Stimulated activated CD8-positive, alpha-beta memory T cell treated with anti-CD3 and anti-CD28 coated beads, Interleukin-15, amount 100 ng/mL, for 4 hours (primary cell): Measurements from ENCODE around the gene PKLR.
"Not testable (repeated sequence)": the region's sequence is repeated elsewhere in the genome, so short reads cannot be mapped to it uniquely, and the experiment has no call there.

Source experiments
- DNase-seq, 2 donors: peaks; one replicate each; pipeline ENCODE4 v3.0.0-alpha.2; 2020; ENCODE audit warnings: low read depth in 2 of 2

PKLR gene

DNA sequence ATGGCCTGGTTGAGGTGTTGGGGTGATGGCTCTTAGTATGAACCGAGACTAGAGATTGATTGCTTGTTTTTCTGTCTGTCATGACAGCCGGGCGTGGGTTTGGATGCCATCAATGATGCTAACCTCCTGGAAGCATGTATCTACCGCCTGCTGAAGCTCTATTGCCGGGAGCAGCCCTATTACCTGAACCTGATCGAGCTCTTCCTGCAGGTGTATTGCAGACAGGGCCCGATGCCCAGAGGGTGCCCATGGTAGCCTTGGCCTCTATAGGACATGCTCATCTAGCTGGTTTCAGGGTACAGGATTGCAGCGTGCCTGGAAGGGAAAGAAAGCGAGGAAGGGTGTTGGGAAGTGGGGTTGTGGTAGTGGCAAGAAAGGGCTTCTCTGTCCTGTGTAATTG lies 16.8 kb upstream of the PKLR start:
- no peak for DNase-seq

DNA sequence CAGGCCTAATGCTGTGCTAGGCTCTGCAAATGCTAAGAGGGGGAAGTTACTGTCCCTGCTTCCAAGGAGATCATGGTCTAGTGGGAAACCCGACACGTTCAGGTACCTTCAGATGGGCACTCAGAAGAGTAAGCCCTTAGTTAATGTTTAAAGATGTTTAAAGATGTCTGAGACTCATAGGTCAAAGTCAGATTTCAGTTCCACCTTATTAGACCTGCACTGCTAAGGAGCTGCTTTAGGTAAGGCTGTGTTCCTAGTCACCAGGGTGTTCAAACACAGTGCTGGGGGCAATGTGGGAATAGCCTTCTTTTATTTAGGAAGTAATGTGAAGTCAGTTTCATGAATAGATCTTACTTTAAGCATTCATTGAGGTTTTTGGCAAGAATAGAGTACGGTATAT lies 15.7 kb upstream of the PKLR start:
- no peak for DNase-seq

DNA sequence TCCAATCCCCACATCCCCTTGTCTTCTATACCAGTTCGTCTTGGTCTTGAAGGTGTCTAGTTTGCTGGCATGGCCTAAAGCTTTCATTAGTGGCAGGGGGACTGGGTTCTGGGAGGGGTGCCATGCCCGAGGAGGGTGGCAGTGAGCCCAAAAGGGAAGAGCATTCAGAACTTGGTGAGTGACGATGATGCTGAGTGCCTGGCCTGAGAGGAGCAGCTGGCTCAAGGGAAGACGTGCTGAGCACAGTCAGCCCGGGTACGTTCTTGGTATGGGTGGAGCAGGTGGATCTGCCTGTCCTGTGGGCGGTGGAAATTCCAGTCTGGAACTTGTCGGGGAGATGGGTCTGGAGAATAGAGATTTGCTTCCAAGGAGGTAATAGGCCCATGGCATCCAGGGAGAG lies 12.0 kb upstream of the PKLR start:
- no peak for DNase-seq

DNA sequence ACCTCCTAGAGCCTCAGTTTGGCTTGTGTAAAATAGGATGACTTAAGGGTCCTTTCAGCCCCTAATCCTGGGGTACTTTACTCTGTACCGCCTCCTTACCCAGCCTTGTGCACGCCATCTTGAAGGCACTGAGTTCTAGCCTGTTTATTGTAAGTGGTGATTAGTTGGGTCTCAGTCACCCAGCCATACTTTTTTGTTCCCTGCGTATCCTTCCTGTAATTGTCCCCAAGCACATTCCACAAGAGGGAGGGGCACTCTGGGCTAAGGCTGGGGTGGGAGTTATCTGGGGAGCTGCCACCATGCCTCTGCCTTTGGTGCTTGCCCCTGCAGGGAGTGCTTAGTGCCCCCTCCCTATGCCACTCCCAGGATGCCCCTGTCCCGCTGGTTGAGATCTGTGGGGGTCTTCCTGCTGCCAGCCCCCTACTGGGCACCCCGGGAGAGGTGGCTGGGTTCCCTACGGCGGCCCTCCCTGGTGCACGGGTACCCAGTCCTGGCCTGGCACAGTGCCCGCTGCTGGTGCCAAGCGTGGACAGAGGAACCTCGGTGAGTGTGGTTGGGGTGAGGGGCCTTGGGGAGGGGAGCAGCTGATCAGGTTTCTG lies 8.3 kb upstream of the PKLR start:
- no peak for DNase-seq

DNA sequence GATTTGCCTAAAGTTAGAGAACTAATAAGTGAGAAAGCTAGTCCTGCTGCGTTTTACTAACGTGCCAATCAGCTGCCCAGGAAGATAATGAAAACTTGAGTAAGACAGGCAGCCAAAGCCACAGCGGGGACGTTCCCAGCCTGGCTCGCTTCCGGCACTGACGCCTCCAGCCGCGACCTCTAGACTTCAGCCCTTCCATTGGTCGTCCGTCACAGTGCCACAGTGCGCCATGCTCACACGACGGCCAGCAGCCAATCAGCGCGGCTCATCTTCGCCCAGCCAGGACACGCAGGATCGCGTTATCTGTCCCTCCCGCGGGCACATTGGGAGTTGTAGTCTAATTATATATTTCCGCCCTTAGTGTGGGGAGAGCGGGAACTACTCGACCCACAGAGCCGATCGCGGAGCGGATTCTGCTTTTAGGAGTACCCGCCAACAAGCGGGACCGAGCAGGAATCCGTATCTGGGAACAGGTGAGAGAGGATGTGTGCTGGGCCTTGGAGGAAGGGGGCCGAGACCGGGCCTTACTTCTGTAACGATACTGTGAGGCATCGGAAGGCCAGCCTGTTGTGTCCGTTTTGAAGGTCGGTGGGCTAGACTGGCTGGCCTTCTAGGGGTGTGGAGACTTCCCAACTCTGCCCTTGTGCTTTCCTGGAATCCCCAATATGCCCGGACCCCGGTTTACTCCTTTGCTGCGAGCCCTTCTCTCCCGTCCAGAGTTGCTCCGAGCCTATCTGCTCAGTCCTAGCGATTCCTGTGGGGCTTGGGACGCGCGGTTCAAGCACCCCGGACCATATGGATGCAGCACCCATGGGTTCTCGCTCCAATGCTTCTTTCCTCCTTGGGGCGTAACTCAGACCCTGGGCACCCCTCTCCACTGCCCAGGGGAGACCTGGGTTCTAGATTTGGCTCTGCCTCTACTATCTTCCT lies 7.5 kb upstream of the PKLR start, which contains the start of gene FDPS:
Gene FDPS, plus strand, starts transcription at position 374 of the 930 bp plus-strand sequence. CDS start 924 bp downstream, outside the sequence.
- peak; percentile 94 to 97 for DNase-seq

DNA sequence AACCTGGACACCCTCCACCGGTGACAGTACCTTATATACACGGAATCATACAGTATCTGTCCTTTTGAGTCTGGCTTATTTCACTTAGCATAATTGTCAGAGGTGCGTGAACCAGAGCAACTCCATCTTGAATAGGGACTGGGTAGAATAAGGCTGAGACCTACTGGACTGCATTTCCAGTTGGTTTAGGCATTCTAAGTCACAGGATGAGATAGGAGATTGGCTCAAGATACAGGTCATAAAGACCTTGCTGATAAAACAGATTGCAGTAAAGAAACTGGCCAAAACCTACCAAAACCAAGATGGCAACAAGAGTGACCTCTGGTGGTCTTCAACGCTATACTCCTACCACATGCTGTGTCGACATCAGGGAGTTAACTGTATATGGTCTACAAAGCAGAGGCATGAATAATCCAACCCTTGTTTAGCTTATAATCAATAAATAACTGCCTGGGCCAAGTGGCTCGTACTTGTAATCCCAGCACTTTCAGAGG lies 6.1 kb upstream of the PKLR start:
- no peak for DNase-seq

DNA sequence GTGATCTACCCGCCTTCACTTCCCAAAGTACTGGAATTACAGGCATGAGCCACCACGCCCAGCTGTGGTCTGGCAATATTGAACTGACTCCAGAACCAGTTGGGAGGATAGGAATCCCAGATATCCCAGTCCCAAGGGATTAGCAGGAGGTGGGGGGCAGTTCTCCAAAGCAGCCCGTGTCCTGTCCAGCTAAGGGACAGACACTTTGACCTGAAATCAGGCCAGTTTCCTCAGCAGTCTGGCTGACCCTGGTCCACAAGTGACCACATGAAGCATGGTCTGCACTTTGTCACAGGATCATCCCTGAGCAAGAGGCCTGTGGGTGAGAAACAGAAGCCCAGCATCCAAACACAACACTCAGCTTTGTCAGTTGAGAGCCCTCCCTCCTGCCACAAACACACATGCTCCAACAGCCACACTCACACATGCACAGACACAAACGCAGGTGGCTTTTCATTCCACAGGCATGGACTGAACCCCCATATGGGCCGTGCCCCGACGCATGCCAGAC lies 4.7 kb upstream of the PKLR start:
- no peak for DNase-seq

DNA sequence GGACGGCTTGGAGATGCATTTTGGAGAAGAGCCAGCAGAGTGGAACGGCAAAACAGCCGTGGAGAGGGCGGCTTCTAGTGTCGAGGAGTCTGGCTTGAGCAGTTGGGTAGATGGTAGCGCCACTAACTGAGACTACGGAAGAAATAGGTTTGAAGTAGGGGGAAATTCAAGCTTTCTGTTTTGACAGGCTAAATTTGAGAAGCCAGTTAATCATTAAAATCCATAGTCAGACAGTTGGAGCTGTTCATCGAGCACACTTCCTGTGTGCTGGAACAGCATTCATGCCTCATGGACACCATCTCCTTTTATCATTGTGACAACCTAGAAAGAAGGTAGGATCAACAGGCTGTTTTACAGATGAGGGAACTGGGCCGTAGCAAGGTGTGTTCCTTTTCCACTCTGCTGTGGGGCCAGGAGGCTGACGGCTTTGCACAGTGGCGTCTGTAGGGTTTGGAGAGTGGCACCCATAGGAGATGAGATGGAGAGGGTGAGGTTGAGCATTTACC lies 3.4 kb upstream of the PKLR start:
- DNase-seq = no peak

DNA sequence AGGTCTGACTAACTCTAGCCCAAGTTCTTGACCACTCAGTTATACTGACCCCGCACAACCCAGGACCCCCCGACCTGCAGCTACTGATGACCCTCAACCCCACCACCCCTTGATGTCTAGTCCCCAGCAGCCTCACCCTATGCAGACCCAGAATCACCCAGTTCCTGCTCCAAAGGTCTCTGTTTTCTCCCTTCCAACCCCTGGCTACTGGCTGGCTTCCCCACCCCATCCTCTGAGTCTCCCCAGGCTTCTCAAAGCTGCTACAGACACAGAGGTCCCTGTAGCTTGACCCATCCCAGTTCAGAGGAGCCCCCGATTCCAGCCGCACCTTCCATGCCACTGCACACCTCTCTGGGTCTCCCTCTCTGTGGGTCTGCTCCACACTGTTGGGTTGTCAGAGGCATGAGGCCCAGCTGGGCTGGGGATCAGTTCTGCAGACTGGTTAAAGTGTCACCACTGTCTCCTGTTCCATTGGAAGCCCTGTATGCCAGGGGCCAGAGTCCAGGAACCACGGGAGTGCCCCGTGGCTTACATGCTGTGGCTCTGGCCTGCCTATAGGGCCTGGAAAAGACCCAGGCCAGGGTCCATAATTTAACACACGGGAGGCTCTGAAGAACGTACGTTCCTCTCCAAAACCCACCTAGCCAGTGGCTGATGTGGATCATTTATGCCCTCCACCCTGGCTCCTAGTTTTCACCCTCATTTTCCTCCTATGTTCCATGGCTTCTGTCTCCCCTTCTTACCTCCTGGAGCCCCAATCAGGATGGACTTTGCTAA lies 497 bp downstream of the PKLR start:
- DNase-seq = no peak

DNA sequence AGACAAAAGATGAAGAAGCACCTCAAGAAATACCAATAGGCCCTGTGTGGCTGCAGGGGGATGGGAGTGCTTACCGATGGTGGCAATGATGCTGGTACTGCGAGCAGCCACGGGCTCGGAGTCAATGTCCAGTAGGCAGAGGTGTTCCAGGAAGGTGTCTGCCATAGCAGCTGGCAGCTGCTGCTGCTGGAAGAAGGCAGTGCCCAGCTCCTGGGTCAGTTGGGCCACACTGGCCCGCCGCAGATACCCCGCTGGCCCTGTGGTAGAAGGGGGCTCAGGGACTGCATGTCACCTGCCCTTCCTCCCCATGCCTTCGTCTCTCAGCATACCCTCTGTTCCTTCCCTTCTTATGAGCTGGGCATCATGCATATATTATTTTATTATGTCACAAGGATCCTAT lies 1.2 kb downstream of the PKLR start:
- no peak for DNase-seq

DNA sequence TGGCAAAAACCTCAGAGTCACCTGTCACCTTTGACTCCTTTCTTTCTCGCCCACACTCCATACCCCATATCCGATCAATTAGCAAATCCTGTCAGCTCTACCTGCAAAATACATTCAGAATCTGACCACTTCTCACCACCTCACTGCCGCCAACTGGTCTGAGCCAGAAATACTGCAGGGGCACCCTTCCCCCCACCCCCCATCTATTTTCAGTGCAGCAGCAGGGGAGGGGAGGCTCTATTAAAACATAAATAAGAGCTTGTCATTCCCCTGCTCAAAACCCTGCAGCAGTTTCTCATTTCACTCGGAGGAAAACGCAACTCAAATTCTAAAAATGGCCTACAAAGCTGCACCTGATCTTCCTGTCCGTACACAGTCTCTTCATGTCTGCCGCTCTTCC lies 3.9 kb downstream of the PKLR start:
- no peak for DNase-seq

DNA sequence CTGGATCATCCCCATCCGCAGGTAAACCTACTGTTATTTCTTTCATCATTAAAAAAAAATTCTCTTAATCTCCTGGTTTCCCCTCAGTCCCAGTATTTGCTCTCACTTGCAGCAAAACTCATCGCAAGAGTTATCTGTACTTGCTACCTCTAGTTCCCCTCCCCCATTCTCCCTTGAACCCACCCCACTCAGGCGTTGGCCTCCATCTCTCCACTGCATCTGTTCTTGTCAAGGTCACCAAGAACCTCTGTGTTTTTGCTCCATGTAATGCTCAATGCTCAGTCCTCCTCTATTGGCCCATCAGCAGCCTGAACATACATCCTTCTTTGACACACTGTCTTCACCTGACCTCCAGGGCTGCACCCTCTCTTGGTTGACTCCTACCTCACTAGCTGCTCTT lies 4.6 kb downstream of the PKLR start:
- no peak for DNase-seq

DNA sequence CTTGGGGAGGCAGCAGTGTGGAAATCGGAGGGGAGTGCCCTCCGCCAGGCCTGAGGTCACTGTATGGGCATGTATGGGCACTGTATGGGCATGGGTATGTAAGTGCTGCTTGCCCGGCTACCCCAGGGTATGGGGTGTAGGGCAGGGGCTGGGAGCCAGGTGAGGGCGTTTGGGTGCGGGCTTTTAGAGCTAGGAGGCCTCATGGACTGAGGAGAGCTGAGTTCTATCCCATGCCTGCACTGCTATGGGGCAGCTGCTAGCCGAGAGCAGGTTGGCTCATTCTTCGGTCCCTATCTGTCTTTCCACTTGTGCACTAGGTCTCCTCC lies 5.3 kb downstream of the PKLR start:
- no peak for DNase-seq

DNA sequence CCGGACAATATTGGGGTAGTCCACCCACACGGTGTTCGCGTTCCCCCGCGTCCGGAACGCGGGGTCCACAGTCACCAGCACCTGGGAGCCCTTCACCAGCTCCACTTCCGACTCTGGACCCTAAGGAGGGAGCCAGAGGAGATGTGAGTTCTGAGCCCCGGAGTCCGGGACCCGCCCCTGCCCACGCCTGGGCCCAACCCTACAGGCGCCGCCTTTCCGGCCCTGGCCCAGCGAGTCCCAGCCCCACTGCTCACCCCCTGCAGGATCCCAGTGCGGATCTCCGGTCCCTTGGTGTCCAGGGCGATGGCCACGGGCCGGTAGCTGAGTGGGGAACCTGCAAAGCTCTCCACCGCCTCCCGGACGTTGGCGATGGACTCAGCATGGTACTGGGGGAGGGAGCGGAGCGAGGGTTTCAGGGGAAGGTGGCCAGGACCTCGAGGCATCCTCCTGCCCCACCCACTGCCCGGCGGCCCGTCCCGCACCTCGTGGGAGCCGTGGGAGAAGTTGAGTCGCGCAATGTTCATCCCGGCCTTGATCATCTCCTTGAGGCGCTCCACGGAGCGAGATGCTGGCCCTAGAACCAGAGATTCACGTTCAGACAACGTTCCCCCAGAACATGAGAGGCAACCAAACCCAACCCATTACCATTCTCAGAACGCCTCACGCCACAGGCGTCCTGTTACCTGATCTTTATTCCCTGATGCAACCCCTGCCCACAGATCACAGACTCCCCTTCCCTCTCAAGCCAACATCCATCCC lies 5.9 kb downstream of the PKLR start:
- no peak for DNase-seq

DNA sequence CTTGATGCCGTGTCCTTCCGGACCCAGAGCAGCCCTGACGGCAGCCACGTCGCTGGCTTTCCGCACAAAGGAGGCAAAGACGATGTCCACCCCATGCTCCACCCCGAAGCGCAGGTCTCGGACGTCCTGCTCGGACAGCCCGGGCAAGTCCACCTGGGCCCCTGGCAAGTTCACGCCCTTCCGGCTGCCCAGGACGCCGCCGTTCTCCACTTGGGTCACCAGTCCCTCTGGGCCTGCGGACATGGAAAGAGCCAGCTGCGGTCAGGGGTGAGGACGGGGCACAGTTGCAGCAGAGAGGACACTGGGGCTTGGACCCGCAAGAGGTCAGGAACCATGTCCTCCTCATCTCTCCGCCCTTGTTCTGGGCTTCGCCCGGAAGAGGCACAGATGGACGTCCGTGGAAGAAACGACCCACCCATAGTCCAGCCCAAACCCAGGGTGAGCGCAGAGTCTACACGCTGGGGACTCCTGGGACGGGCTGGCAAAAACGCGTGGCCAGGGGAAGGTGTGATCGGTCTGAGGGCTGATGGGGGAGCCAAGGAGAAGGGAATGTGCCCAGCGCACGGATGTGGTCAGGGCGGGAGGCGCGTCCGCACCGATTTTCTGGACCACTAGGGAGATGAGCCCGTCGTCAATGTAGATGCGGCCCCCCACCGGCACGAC lies 6.6 kb downstream of the PKLR start:
- DNase-seq = no peak

DNA sequence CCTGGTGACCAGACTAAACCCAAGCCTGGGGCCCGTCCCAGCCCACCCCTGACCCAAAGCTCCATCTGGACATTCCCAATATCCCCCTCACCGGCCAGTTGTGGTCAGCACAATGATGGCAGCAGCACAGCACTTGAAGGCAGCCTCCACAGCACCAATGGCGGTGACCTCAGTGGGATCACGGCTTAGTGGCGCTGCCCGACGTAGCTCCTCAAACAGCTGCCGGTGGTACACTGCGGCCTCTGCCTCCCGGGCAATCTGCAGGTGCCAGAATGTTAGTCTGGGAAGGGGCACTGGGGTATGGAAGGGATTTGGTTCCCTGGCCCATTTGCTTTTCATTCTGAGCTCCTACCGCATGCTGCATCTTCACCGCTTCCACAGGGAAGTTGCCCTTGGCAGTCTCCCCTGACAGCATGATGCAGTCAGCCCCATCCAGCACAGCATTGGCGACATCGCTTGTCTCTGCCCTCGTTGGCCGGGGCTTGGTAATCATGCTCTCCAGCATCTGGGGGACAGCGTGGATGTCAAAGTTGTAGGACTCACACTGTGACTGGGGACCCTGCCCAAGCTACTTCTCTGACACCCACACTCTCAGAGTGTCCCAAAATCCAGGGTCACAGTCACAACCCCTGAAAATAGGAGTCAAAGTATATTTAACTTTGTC lies 8.0 kb downstream of the PKLR start:
- DNase-seq = no peak

DNA sequence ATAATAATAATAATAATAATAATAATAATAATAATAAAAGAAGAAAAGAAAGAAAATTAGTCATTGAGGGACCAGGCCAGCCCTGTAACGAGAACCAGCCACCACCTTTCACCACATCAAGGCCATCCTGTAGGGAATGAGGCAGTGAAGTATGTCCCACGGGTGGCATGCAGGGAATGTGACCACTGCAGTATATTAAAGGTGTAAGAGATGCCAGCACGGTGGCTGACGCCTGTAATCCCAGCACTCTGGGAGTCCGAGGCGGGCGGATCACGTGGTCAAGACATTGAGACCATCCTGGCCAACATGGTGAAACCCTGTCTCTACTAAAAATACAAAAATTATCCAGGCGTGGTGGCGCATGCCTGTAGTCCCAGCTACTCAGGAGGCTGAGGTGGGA lies 10.2 kb downstream of the PKLR start:
- DNase-seq = not testable (repeated sequence)

DNA sequence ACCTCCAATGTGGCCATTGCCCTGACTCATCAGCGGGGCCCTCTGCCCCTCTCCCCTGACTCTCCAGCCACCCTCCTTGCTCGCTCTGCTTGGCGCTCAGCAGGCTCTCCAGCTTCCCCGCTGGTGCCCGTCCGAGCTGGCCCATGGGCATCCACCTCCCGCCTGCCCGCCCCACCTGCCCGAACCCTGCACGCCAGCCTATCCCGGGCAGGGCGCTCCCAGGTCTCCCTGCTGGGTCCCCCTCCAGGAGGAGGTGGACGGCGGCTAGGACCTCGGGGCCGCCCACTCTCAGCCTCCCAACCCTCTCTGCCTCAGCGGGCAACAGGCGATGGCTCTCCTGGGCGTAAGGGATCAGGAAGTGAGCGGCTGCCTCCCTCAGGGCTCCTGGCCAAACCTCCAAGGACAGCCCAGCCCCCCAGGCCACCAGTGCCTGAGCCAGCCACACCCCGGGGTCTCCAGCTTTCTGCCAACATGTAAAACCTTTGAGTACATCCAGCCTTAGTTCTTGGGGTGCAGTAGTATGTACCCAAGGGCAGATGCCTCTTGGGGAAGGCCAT lies 13.2 kb downstream of the PKLR start:
- DNase-seq = no peak

DNA sequence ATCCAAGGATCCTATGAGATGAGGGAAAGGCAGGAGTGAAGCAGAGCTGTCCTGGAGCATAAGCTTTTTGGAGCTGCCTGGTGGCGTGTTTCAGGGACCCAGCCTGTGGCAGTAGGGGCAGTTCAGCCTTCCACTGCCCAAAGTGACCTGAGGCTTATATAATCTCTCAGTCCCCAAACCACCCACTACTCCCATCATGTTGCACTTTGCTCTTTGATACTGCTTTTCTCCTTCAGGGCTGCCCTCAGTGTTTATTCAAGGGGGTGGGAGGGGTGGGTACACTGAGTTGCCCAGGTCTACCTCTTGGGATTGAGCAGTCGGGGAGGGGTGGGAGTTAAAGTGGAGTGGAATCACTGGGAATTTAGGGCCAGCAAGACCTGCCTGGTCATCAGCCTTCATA lies 14.7 kb downstream of the PKLR start:
- DNase-seq = no peak

DNA sequence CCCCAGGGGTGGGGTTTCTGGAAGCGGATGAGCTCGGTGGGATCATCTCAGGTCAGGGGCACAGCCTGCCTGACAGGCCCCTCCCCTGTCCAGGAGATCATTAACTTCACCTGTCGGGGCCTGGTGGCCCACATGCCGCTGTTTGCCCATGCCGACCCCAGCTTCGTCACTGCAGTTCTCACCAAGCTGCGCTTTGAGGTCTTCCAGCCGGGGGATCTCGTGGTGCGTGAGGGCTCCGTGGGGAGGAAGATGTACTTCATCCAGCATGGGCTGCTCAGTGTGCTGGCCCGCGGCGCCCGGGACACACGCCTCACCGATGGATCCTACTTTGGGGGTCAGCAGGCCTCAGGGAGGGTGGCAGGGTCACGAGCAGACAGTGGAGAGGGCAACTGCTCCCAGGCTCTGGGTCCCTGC lies 15.6 kb downstream of the PKLR start:
- DNase-seq = no peak
